ENCODE measurements around the gene MAP4K4. TPM values are rescaled to one million over a fixed set of nuclear protein-coding genes. Genes with fewer than 3 reads are reported as not detected.

The MAP4K4 gene
- total RNA-seq, 4 donors from 2014 or later = 25.7 to 42.3 (median 29.8) TPM

GRCh38 chr2:101790857-101791256 is 93.3 kb downstream of the MAP4K4 start:
- WGBS, 2 donors = 53 to 63% methylated on average over 4 of the region's 4 CpGs
- no peak for DNase-seq (ENCODE audit: low spot score in 2 of 2)
- TF ChIP-seq POLR2A (IDR thresholded peaks at IDR 0.05) = no peak
- no peak for TF ChIP-seq CTCF (IDR thresholded peaks at IDR 0.05)
- H3K4me3 ChIP-seq (ENCODE audit: low read depth, poor library complexity, severe bottlenecking) = no peak overlapping the region
- intact Hi-C loops (cut with DNase I; ENCODE audit: low total_unique reads) = no loop called here

GRCh38 chr2:101792208-101792607 is 94.7 kb downstream of the MAP4K4 start:
- TF ChIP-seq CTCF (IDR thresholded peaks at IDR 0.05) (no peak), POLR2A (IDR thresholded peaks at IDR 0.05) (no peak)
- 88% methylated on average over 5 of the region's 5 CpGs for WGBS, 2 donors

GRCh38 chr2:101793277-101793969 is 95.9 kb downstream of the MAP4K4 start:
- 57 to 77% methylated on average over 3 of the region's 3 CpGs for WGBS, 2 donors
- intact Hi-C loops (cut with DNase I; ENCODE audit: low total_unique reads) = no loop called here
- DNase-seq (ENCODE audit: low spot score in 2 of 2) = no peak
- TF ChIP-seq POLR2A (IDR thresholded peaks at IDR 0.05) (no peak), CTCF (IDR thresholded peaks at IDR 0.05) (no peak)
- H3K4me3 ChIP-seq (ENCODE audit: low read depth, poor library complexity, severe bottlenecking) = no peak overlapping the region

More at GRCh38 chr2:101792208-101792607, 94.7 kb downstream of the MAP4K4 start:
- intact Hi-C loops (cut with DNase I; ENCODE audit: low total_unique reads) = no loop called here
- no peak for DNase-seq (ENCODE audit: low spot score in 2 of 2)
- no peak overlapping the region for H3K4me3 ChIP-seq (ENCODE audit: low read depth, poor library complexity, severe bottlenecking)

DNA sequence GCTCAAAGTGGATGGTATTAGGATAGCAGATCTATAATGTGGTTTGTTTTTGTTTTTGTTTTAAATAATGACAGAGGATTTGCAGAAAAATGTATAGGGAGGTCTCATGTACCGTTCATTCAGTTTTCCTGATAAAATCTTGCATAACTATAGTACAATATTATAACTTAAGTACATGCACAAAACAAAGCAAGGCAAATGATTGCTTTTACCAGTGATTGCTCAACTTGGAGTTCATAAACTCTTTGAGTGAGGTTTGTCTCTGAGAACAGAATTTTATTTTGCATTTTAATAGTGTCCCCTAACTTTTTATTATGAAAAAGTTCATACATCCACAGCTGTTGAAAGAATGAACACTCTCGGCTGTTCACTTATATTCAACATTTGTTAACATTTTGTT is 96.6 kb downstream of the MAP4K4 start:
- DNase-seq (ENCODE audit: low spot score in 2 of 2) = no peak
- intact Hi-C loops (cut with DNase I; ENCODE audit: low total_unique reads) = no loop called here
- no peak for TF ChIP-seq CTCF (IDR thresholded peaks at IDR 0.05)
- TF ChIP-seq POLR2A (IDR thresholded peaks at IDR 0.05) = no peak
- 68 to 80% methylated on average over 2 of the region's 2 CpGs for WGBS, 2 donors
- H3K4me3 ChIP-seq (ENCODE audit: low read depth, poor library complexity, severe bottlenecking) = no peak overlapping the region

DNA sequence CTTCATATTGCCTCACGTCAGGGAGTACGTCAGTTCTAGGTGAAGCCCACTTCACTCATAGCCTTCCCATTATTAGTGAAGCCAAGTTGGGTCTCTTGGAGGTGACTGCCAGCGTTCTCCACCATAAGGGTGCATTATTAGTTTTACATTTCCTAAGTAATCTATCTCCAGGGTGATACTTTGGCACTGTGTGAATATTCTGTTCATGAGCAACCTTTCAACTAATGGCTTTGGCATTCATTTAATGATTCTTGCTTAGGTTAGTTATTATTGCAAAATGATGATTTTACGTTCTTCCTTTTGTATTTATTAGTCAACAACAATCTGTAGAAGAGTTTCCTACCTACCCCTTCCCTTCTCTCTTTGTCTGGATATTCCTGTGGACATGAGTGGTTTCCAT is 97.5 kb downstream of the MAP4K4 start:
- no peak overlapping the region for H3K4me3 ChIP-seq (ENCODE audit: low read depth, poor library complexity, severe bottlenecking)
- intact Hi-C loops (cut with DNase I; ENCODE audit: low total_unique reads) = no loop called here
- TF ChIP-seq CTCF (IDR thresholded peaks at IDR 0.05) = no peak
- TF ChIP-seq POLR2A (IDR thresholded peaks at IDR 0.05) = no peak
- 82 to 90% methylated on average over 4 of the region's 4 CpGs for WGBS, 2 donors
- DNase-seq (ENCODE audit: low spot score in 2 of 2) = no peak

All from lower leg skin (tissue), 4 donors.